H9 (cell line): ENCODE measurements around the gene TBC1D23. TPM values are rescaled to one million over a fixed set of nuclear protein-coding genes. Genes with fewer than 3 reads are reported as not detected.

Experiments used
- DNase-seq: peaks from one replicate; pipeline ENCODE4 v3.0.0-alpha.2; 2017
- H2AFZ ChIP-seq: one replicate; pipeline ENCODE4 v1.6.1; 2013; ENCODE audit warnings: mild to moderate bottlenecking, low read length, control low read depth, moderate library complexity
- H2AK5ac ChIP-seq: 2 replicates; pipeline ENCODE4 v1.6.1; 2013; ENCODE audit warnings: low read length, control low read depth, mixed read lengths; ENCODE audit not compliant: insufficient read length
- H2BK120ac ChIP-seq: one replicate; pipeline ENCODE4 v1.6.1; 2013; ENCODE audit warnings: low read depth, mild to moderate bottlenecking, low read length, control low read depth, inconsistent platforms; ENCODE audit not compliant: poor library complexity, severe bottlenecking
- H2BK12ac ChIP-seq: 2 replicates; pipeline ENCODE4 v1.6.1; 2013; ENCODE audit warnings: low read length, control low read depth, mixed read lengths, low read depth; ENCODE audit not compliant: insufficient read length
- H2BK15ac ChIP-seq: 2 replicates; pipeline ENCODE4 v1.6.1; 2013; ENCODE audit warnings: low read depth, low read length, control low read depth
- H2BK20ac ChIP-seq: one replicate; pipeline ENCODE4 v1.6.1; 2013; ENCODE audit warnings: low read depth, mild to moderate bottlenecking, low read length, control low read depth, inconsistent platforms; ENCODE audit not compliant: poor library complexity, severe bottlenecking
- H2BK5ac ChIP-seq: 2 replicates; pipeline ENCODE4 v1.6.1; 2013; ENCODE audit warnings: low read length, control low read depth, mixed read lengths; ENCODE audit not compliant: insufficient read length
- H3K14ac ChIP-seq: 2 replicates; pipeline ENCODE4 v1.6.1; 2013; ENCODE audit warnings: low read length, control low read depth; ENCODE audit not compliant: insufficient read depth
- H3K18ac ChIP-seq: 2 replicates; pipeline ENCODE4 v1.6.1; 2013; ENCODE audit warnings: low read depth, mild to moderate bottlenecking, mixed read lengths, low read length, control low read depth; ENCODE audit not compliant: insufficient read length
- H3K23ac ChIP-seq: 2 replicates; pipeline ENCODE4 v1.6.1; 2013; ENCODE audit warnings: low read length, control low read depth, mixed read lengths, low read depth; ENCODE audit not compliant: insufficient read length
- H3K23me2 ChIP-seq: 2 replicates; pipeline ENCODE4 v1.6.1; 2013; ENCODE audit warnings: low read depth, mild to moderate bottlenecking, mixed read lengths, low read length, control low read depth; ENCODE audit not compliant: insufficient read length, poor library complexity, severe bottlenecking
- H3K27ac ChIP-seq: 2 replicates; pipeline ENCODE4 v1.5.1; 2013; ENCODE audit warnings: low read length, control low read depth, mixed read lengths, low read depth; ENCODE audit not compliant: insufficient read length
- H3K27me3 ChIP-seq: 2 replicates; pipeline ENCODE4 v1.6.1; 2013; ENCODE audit warnings: low read length, control low read depth, inconsistent platforms; ENCODE audit not compliant: insufficient read depth
- H3K4ac ChIP-seq: 2 replicates; pipeline ENCODE4 v1.6.1; 2013; ENCODE audit warnings: low read depth, mild to moderate bottlenecking, control low read depth, inconsistent platforms, low read length, moderate library complexity
- H3K4me1 ChIP-seq: 2 replicates; pipeline ENCODE4 v1.6.1; 2013; ENCODE audit warnings: low read length, control low read depth, inconsistent platforms; ENCODE audit not compliant: insufficient read depth
- H3K4me2 ChIP-seq: 2 replicates; pipeline ENCODE4 v1.6.1; 2013; ENCODE audit warnings: low read length, control low read depth, mixed read lengths; ENCODE audit not compliant: insufficient read length, insufficient read depth
- H3K56ac ChIP-seq: 2 replicates; pipeline ENCODE4 v1.6.1; 2013; ENCODE audit warnings: low read depth, mild to moderate bottlenecking, mixed read lengths, low read length, control low read depth; ENCODE audit not compliant: insufficient read length
- H3K79me1 ChIP-seq: 2 replicates; pipeline ENCODE4 v1.6.1; 2013; ENCODE audit warnings: low read depth, mild to moderate bottlenecking, moderate library complexity, low read length, control low read depth, inconsistent platforms; ENCODE audit not compliant: insufficient read depth, poor library complexity, severe bottlenecking
- H3K79me2 ChIP-seq: 2 replicates; pipeline ENCODE4 v1.6.1; 2013; ENCODE audit warnings: low read length, control low read depth, inconsistent platforms; ENCODE audit not compliant: insufficient read depth
- H3K9ac ChIP-seq: 2 replicates; pipeline ENCODE4 v1.6.1; 2013; ENCODE audit warnings: low read length, control low read depth, mixed read lengths; ENCODE audit not compliant: insufficient read length; ENCODE audit errors: extremely low read depth
- H3K9me3 ChIP-seq: one replicate; pipeline ENCODE4 v1.6.1; 2013; ENCODE audit warnings: low read depth, low read length, inconsistent platforms; ENCODE audit not compliant: control insufficient read depth
- H3T11ph ChIP-seq: one replicate; pipeline ENCODE4 v1.6.1; 2013; ENCODE audit warnings: mild to moderate bottlenecking, low read length, control low read depth, inconsistent platforms
- H4K20me1 ChIP-seq: one replicate; pipeline ENCODE4 v1.6.1; 2013; ENCODE audit not compliant: control insufficient read depth, insufficient read length, insufficient read depth
- H4K5ac ChIP-seq: 2 replicates; pipeline ENCODE4 v1.6.1; 2013; ENCODE audit warnings: low read depth, mild to moderate bottlenecking, mixed read lengths, low read length, control low read depth; ENCODE audit not compliant: insufficient read length
- H4K8ac ChIP-seq: replicated peaks from 2 replicates; pipeline ENCODE4 v1.6.1; 2013; ENCODE audit warnings: low read length, control low read depth, mixed read lengths, low read depth; ENCODE audit not compliant: insufficient read length
- H4K91ac ChIP-seq: 2 replicates; pipeline ENCODE4 v1.6.1; 2013; ENCODE audit warnings: low read depth, mild to moderate bottlenecking, moderate library complexity, mixed read lengths, low read length, control low read depth; ENCODE audit not compliant: insufficient read length
- H3K27ac Mint-ChIP-seq, 3 experiments: 2 replicates in 2 of 3; 3 replicates in 1 of 3; pipeline ENCODE4 v1.8.0; 2020 to 2021; ENCODE audit warnings: mixed read lengths in 3 of 3, mild to moderate bottlenecking in 1 of 3, moderate library complexity in 1 of 3
- H3K27me3 Mint-ChIP-seq: 2 replicates; pipeline ENCODE4 v1.8.0; 2021; ENCODE audit warnings: low read depth, mild to moderate bottlenecking, moderate library complexity, mixed read lengths
- H3K36me3 Mint-ChIP-seq, 3 experiments: 2 replicates in 2 of 3; 3 replicates in 1 of 3; pipeline ENCODE4 v1.8.0; 2020 to 2021; ENCODE audit warnings: low read depth in 3 of 3, mixed read lengths in 3 of 3; ENCODE audit not compliant: insufficient read depth in 1 of 3
- H3K4me1 Mint-ChIP-seq, 2 experiments: 2 replicates each; pipeline ENCODE4 v1.8.0; 2020; ENCODE audit warnings: mixed read lengths in 2 of 2
- H3K4me3 Mint-ChIP-seq, 2 experiments: 2 replicates in 1 of 2; 3 replicates in 1 of 2; pipeline ENCODE4 v1.8.0; 2020 to 2021; ENCODE audit warnings: mild to moderate bottlenecking in 2 of 2, mixed read lengths in 2 of 2, moderate library complexity in 1 of 2
- H3K9me3 Mint-ChIP-seq, 2 experiments: 2 replicates in 1 of 2; 3 replicates in 1 of 2; pipeline ENCODE4 v1.8.0; 2020; ENCODE audit warnings: mild to moderate bottlenecking in 2 of 2, mixed read lengths in 2 of 2, moderate library complexity in 1 of 2
- CTCF ChIP-seq: fragments of 200-600 bp; sonication (generic); conservative IDR thresholded peaks from 3 replicates; pipeline ENCODE4 v1.8.0; 2021; ENCODE audit warnings: antibody characterized with exemption, mild to moderate bottlenecking
- WGBS: extraction: QIAGEN DNeasy Blood & Tissue Kit; methylation state at CpG from one replicate; pipeline ENCODE4 v1.1.7; 2013; ENCODE audit warnings: missing lambda C conversion rate, low lambda C conversion rate, mixed read lengths; ENCODE audit not compliant: insufficient read length; ENCODE audit errors: extremely low coverage; 5-methylcytosine and 5-hydroxymethylcytosine counted together
- total RNA-seq: library from RNA; stranded (reverse); gene quantifications from 2 replicates; pipeline ENCODE4 v1.2.1, GENCODE V29; 2021

The TBC1D23 gene
- total RNA-seq, 1 experiment from 2014 or later, result 37.1 TPM

GRCh38 chr3:100333970-100334487 is 73.2 kb downstream of the TBC1D23 start:
- H2BK15ac ChIP-seq, result no peak overlapping the region
- H3K14ac ChIP-seq, result peak overlapping the region; percentile 74
- no peak overlapping the region for H2AK5ac ChIP-seq
- H4K20me1 ChIP-seq, result no peaks in the 10 kb centered on the region
- H3K4ac ChIP-seq, result no peak overlapping the region
- H2BK12ac ChIP-seq, result no peak overlapping the region
- no peaks in the 10 kb centered on the region for H3K9me3 Mint-ChIP-seq
- H3K9me3 ChIP-seq, result no peaks in the 10 kb centered on the region
- H3K4me1 Mint-ChIP-seq, result peaks cover 16 to 17% of the 10 kb centered on the region in 2 experiments
- H4K5ac ChIP-seq, result peak overlapping the region; percentile 11
- TF ChIP-seq CTCF, result no peak
- no peak overlapping the region for H4K91ac ChIP-seq
- H3K27me3 Mint-ChIP-seq, result peaks cover 11% of the 10 kb centered on the region
- no peaks in the 10 kb centered on the region; a peak in 1 of 7 replicates for H3K36me3 Mint-ChIP-seq
- H2BK120ac ChIP-seq, result no peak overlapping the region
- H2BK5ac ChIP-seq, result no peak overlapping the region
- peak overlapping the region; percentile 71 for H3K9ac ChIP-seq
- H3K56ac ChIP-seq, result peak overlapping the region; percentile 13
- no peak overlapping the region for H4K8ac ChIP-seq
- H2BK20ac ChIP-seq, result no peak overlapping the region
- no peak overlapping the region for H3K23ac ChIP-seq
- H3K27ac ChIP-seq, result peak overlapping the region; percentile 2
- H3K27me3 ChIP-seq, result no peaks in the 10 kb centered on the region
- H2AFZ ChIP-seq, result peak overlapping the region; percentile 65
- no peaks in the 10 kb centered on the region for H3K79me2 ChIP-seq
- no CpG with 5 or more reads among the region's 14 CpGs for WGBS
- DNase-seq, result no peak
- H3K4me3 Mint-ChIP-seq, result peak overlapping the region; percentile 83
- no peak overlapping the region for H3T11ph ChIP-seq
- no peaks in the 10 kb centered on the region for H3K4me1 ChIP-seq
- H3K79me1 ChIP-seq, result no peaks in the 10 kb centered on the region
- H3K4me2 ChIP-seq, result peak overlapping the region; percentile 83
- peaks cover 5% of the 10 kb centered on the region for H3K23me2 ChIP-seq
- peak overlapping the region in 1 of 3 experiments; percentile 86; a peak in 2 of 7 replicates for H3K27ac Mint-ChIP-seq
- peak overlapping the region; percentile 72 for H3K18ac ChIP-seq
